ENCODE data around the gene RGS16. TPM values are rescaled to one million over a fixed set of nuclear protein-coding genes. Genes with fewer than 3 reads are reported as not detected.

RGS16 gene
- total and polyA plus RNA-seq, 2 of the 13 experiments (the other 11 are each of a cell fraction or from before 2014, with no cell fraction given), result not detected

DNA sequence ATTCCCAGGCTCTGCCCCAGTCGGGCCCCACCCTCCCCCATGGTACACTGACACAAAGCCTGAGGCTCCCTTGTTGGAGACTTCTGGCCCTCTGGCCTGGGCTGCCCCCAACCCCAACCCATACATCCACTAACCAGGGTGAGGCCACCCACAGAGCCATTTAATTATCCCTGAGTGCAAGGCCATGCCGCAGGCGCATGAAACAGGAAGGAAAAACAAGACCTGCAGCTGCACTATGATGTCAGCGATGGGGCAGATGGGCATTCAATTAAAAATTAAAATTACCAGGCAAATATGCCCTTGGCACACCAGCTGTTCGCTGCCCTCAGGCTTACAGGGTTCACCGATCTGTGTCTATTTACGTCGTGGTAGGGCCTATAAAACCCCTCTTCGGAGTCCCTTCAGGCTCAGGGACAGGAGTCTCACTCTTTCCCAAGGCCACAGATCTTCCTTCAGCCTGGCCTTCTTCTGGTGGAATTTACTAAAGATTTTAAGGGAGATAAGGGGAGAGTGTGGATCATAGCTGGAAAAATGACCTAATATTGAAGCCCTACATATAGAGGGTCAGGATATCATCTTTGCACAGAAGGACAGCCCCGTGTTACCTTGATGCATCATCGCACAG is 29.6 kb upstream of the RGS16 start:
- ATAC-seq (no peak), FAIRE-seq (no peak)
- POLR2A ChIA-PET, result no interaction called here

More for the DNA sequence above, 29.6 kb upstream of the RGS16 start:
- H2AFZ ChIP-seq (ENCODE audit: low read length), result no peak overlapping the region
- in situ Hi-C loops (cut with HindIII; ENCODE audit: extremely low pct_ligation_motif_present, low pct_unique_long_range_greater_than_20kb) (no loop called here), intact Hi-C loops (cut with micrococcal nuclease; ENCODE audit: unreplicated experiment) (loop anchor here (10.0 kb wide), 1 partner anchor 1471 kb away; no protein-coding TSS in a partner anchor)
- H3K4me1 ChIP-seq (ENCODE audit: insufficient read depth, low read length), result no peaks in the 10 kb centered on the region
- BruUV-seq (replicated peaks), result no TSS peak
- no peak overlapping the region for H3K4me3 ChIP-seq (replicated peaks in 1 of 3; ENCODE audit: insufficient read depth in 1 of 3, low read depth in 2 of 3, low read length in 3 of 3)
- H4K20me1 ChIP-seq (ENCODE audit: insufficient read depth, low read length), result no peaks in the 10 kb centered on the region
- no peak overlapping the region for H3K4me2 ChIP-seq (ENCODE audit: low read depth, low read length)
- no peak for DNase-seq (ENCODE audit: low spot score)
- H3K36me3 ChIP-seq (replicated peaks in 1 of 2; ENCODE audit: control insufficient read depth in 1 of 2, insufficient read depth in 2 of 2, low read length in 2 of 2), result no peaks in the 10 kb centered on the region
- TF ChIP-seq CENPT (CRISPR knock-in tag; IDR thresholded peaks at IDR 0.05; ENCODE audit: low read depth), result no peak
- TF ChIP-seq, protein P1, sequence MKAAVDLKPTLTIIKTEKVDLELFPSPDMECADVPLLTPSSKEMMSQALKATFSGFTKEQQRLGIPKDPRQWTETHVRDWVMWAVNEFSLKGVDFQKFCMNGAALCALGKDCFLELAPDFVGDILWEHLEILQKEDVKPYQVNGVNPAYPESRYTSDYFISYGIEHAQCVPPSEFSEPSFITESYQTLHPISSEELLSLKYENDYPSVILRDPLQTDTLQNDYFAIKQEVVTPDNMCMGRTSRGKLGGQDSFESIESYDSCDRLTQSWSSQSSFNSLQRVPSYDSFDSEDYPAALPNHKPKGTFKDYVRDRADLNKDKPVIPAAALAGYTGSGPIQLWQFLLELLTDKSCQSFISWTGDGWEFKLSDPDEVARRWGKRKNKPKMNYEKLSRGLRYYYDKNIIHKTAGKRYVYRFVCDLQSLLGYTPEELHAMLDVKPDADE (CRISPR knock-in tag; IDR thresholded peaks at IDR 0.05), result no peak
- TF ChIP-seq, protein P2, sequence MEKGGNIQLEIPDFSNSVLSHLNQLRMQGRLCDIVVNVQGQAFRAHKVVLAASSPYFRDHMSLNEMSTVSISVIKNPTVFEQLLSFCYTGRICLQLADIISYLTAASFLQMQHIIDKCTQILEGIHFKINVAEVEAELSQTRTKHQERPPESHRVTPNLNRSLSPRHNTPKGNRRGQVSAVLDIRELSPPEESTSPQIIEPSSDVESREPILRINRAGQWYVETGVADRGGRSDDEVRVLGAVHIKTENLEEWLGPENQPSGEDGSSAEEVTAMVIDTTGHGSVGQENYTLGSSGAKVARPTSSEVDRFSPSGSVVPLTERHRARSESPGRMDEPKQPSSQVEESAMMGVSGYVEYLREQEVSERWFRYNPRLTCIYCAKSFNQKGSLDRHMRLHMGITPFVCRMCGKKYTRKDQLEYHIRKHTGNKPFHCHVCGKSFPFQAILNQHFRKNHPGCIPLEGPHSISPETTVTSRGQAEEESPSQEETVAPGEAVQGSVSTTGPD (CRISPR knock-in tag; IDR thresholded peaks at IDR 0.05), result no peak
- TF ChIP-seq RXRA (CRISPR knock-in tag; IDR thresholded peaks at IDR 0.05), result no peak
- TF ChIP-seq ZZZ3 (CRISPR knock-in tag; IDR thresholded peaks at IDR 0.05; ENCODE audit: borderline replicate concordance), result no peak
- TF ChIP-seq, protein P3, sequence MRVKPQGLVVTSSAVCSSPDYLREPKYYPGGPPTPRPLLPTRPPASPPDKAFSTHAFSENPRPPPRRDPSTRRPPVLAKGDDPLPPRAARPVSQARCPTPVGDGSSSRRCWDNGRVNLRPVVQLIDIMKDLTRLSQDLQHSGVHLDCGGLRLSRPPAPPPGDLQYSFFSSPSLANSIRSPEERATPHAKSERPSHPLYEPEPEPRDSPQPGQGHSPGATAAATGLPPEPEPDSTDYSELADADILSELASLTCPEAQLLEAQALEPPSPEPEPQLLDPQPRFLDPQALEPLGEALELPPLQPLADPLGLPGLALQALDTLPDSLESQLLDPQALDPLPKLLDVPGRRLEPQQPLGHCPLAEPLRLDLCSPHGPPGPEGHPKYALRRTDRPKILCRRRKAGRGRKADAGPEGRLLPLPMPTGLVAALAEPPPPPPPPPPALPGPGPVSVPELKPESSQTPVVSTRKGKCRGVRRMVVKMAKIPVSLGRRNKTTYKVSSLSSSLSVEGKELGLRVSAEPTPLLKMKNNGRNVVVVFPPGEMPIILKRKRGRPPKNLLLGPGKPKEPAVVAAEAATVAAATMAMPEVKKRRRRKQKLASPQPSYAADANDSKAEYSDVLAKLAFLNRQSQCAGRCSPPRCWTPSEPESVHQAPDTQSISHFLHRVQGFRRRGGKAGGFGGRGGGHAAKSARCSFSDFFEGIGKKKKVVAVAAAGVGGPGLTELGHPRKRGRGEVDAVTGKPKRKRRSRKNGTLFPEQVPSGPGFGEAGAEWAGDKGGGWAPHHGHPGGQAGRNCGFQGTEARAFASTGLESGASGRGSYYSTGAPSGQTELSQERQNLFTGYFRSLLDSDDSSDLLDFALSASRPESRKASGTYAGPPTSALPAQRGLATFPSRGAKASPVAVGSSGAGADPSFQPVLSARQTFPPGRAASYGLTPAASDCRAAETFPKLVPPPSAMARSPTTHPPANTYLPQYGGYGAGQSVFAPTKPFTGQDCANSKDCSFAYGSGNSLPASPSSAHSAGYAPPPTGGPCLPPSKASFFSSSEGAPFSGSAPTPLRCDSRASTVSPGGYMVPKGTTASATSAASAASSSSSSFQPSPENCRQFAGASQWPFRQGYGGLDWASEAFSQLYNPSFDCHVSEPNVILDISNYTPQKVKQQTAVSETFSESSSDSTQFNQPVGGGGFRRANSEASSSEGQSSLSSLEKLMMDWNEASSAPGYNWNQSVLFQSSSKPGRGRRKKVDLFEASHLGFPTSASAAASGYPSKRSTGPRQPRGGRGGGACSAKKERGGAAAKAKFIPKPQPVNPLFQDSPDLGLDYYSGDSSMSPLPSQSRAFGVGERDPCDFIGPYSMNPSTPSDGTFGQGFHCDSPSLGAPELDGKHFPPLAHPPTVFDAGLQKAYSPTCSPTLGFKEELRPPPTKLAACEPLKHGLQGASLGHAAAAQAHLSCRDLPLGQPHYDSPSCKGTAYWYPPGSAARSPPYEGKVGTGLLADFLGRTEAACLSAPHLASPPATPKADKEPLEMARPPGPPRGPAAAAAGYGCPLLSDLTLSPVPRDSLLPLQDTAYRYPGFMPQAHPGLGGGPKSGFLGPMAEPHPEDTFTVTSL (CRISPR knock-in tag; IDR thresholded peaks at IDR 0.05; ENCODE audit: borderline replicate concordance), result no peak
- no peak for TF ChIP-seq FOXM1 (CRISPR knock-in tag; IDR thresholded peaks at IDR 0.05)
- TF ChIP-seq, protein P4, sequence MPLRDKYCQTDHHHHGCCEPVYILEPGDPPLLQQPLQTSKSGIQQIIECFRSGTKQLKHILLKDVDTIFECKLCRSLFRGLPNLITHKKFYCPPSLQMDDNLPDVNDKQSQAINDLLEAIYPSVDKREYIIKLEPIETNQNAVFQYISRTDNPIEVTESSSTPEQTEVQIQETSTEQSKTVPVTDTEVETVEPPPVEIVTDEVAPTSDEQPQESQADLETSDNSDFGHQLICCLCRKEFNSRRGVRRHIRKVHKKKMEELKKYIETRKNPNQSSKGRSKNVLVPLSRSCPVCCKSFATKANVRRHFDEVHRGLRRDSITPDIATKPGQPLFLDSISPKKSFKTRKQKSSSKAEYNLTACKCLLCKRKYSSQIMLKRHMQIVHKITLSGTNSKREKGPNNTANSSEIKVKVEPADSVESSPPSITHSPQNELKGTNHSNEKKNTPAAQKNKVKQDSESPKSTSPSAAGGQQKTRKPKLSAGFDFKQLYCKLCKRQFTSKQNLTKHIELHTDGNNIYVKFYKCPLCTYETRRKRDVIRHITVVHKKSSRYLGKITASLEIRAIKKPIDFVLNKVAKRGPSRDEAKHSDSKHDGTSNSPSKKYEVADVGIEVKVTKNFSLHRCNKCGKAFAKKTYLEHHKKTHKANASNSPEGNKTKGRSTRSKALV (CRISPR knock-in tag; IDR thresholded peaks at IDR 0.05), result no peak
- no peak for TF ChIP-seq ZMYM3 (CRISPR knock-in tag; IDR thresholded peaks at IDR 0.05)
- TF ChIP-seq HNF4G (IDR thresholded peaks at IDR 0.05; ENCODE audit: borderline replicate concordance, low read depth, low read length), result no peak
- TF ChIP-seq HNF4G (CRISPR knock-in tag; IDR thresholded peaks at IDR 0.05; ENCODE audit: borderline replicate concordance, low read depth), result no peak
- TF ChIP-seq MEIS2 (CRISPR knock-in tag; IDR thresholded peaks at IDR 0.05), result no peak
- TF ChIP-seq CBX5 (CRISPR knock-in tag; IDR thresholded peaks at IDR 0.05; ENCODE audit: borderline replicate concordance), result no peak
- no peak for TF ChIP-seq ZNF256 (CRISPR knock-in tag; conservative IDR thresholded peaks at IDR 0.05)
- no peaks in the 10 kb centered on the region for H3K9me3 ChIP-seq (ENCODE audit: low read length)
- 55% methylated on average over 11 of the region's 11 CpGs for WGBS (ENCODE audit: low lambda C conversion rate)
- H3K9ac ChIP-seq (ENCODE audit: insufficient read depth, low read depth, low read length), result no peak overlapping the region
- no peaks in the 10 kb centered on the region for H3K79me2 ChIP-seq (ENCODE audit: insufficient read depth, low read length)
- peaks cover 0 to 8% of the 10 kb centered on the region in 2 experiments; a peak in 1 of 5 replicates for H3K27me3 ChIP-seq (ENCODE audit: control insufficient read depth in 1 of 2, insufficient read depth in 2 of 2, low read length in 2 of 2)
- no peak overlapping the region for H3K27ac ChIP-seq (ENCODE audit: extremely low read length, insufficient read depth, low read length)
- CTCF ChIA-PET (ENCODE audit: low intra/inter-chr PET ratio, low total read pairs), result no interaction called here
